Measurements from ENCODE around the gene RAB4A.
A peak's percentile ranks its signal among the peaks of the same experiment; 100 is the strongest.

RAB4A gene

GRCh38 chr1:229302740-229303139, 31.8 kb downstream of the RAB4A start:
- Histone ChIP-seq H3K36me3 (ENCODE audit: control insufficient read depth in 2 of 2, insufficient read depth in 1 of 2, low read length in 2 of 2) (peaks cover 39 to 64% of the 10 kb centered on the region in 2 experiments), H3K9me3 (ENCODE audit: control insufficient read depth, insufficient read depth, low read depth, low read length) (no peaks in the 10 kb centered on the region), H3K4me1 (ENCODE audit: control insufficient read depth, insufficient read depth, low read length) (no peaks in the 10 kb centered on the region), H3K27ac (ENCODE audit: extremely low read depth, low read depth, low read length) (no peak overlapping the region), H3K4me3 (ENCODE audit: low read depth, low read length) (no peak overlapping the region)
- ChIA-PET POLR2A (interaction anchor here (1.4 kb wide), 1 partner anchor 39 kb away, joined by 3 read pairs; no protein-coding TSS in a partner anchor), CTCF (interaction anchor here (0.6 kb wide), 1 partner anchor 384 kb away, joined by 3 read pairs; no protein-coding TSS in a partner anchor)
- TF ChIP-seq ZNF518A (tag by site-specific recombination; conservative IDR thresholded peaks at IDR 0.05; ENCODE audit: low read depth) (no peak), ZNF223 (tag by site-specific recombination; IDR thresholded peaks at IDR 0.05) (no peak), OVOL3 (tag by site-specific recombination; IDR thresholded peaks at IDR 0.05) (no peak), ZNF391 (tag by site-specific recombination; IDR thresholded peaks at IDR 0.05; ENCODE audit: borderline replicate concordance, low read depth) (no peak), ZNF837 (tag by site-specific recombination; IDR thresholded peaks at IDR 0.05) (no peak), ZNF239 (tag by site-specific recombination; IDR thresholded peaks at IDR 0.05) (no peak), YY2 (tag by site-specific recombination; IDR thresholded peaks at IDR 0.05) (no peak), ZFP41 (tag by site-specific recombination; IDR thresholded peaks at IDR 0.05; ENCODE audit: borderline replicate concordance) (no peak), ZIC2 (tag by site-specific recombination; IDR thresholded peaks at IDR 0.05) (no peak), ZNF596 (tag by site-specific recombination; IDR thresholded peaks at IDR 0.05) (no peak), ZBTB26 (tag by site-specific recombination; optimal IDR thresholded peaks at IDR 0.05) (no peak), ZNF37A (tag by site-specific recombination; IDR thresholded peaks at IDR 0.05) (no peak), ZNF24 (tag by site-specific recombination; IDR thresholded peaks at IDR 0.05) (no peak), ZNF707 (tag by site-specific recombination; IDR thresholded peaks at IDR 0.05) (no peak)

GRCh38 chr1:229303855-229304254, 32.9 kb downstream of the RAB4A start:
- Histone ChIP-seq H3K9me3 (ENCODE audit: control insufficient read depth, insufficient read depth, low read depth, low read length) (no peaks in the 10 kb centered on the region), H3K36me3 (ENCODE audit: control insufficient read depth in 2 of 2, insufficient read depth in 1 of 2, low read length in 2 of 2) (peaks cover 39 to 67% of the 10 kb centered on the region in 2 experiments), H3K27ac (ENCODE audit: extremely low read depth, low read depth, low read length) (no peak overlapping the region), H3K4me1 (ENCODE audit: control insufficient read depth, insufficient read depth, low read length) (no peaks in the 10 kb centered on the region), H3K4me3 (ENCODE audit: low read depth, low read length) (no peak overlapping the region)
- ChIA-PET POLR2A (interaction anchor here (1.4 kb wide), 1 partner anchor 38 kb away, joined by 3 read pairs; no protein-coding TSS in a partner anchor), CTCF (interaction anchor here (0.6 kb wide), 1 partner anchor 718 kb away, joined by 4 read pairs; no protein-coding TSS in a partner anchor)
- TF ChIP-seq FEZF1 (tag by site-specific recombination; IDR thresholded peaks at IDR 0.05), result no peak

- no peak overlapping the region for H3K4me3 ChIP-seq (ENCODE audit: low read depth, low read length)
- POLR2A ChIA-PET, result no interaction called here
- peaks cover 32 to 56% of the 10 kb centered on the region in 2 experiments for H3K36me3 ChIP-seq (ENCODE audit: control insufficient read depth in 2 of 2, insufficient read depth in 1 of 2, low read length in 2 of 2)
- no peaks in the 10 kb centered on the region for H3K9me3 ChIP-seq (ENCODE audit: control insufficient read depth, insufficient read depth, low read depth, low read length)
- CTCF ChIA-PET, result interaction anchor here (0.6 to 1.2 kb wide), 2 partner anchors 9 to 327 kb away, joined by 3 read pairs; no protein-coding TSS in a partner anchor
- peak; percentile 53; the same call in 1 of the 2 replicates for TF ChIP-seq PRDM6 (tag by site-specific recombination; IDR thresholded peaks at IDR 0.05)
- TF ChIP-seq ZNF404 (tag by site-specific recombination; IDR thresholded peaks at IDR 0.05), result no peak
- TF ChIP-seq BCL6B (tag by site-specific recombination; IDR thresholded peaks at IDR 0.05), result peak; percentile 67; the same call in 1 of the 2 replicates
- H3K4me1 ChIP-seq (ENCODE audit: control insufficient read depth, insufficient read depth, low read length), result no peaks in the 10 kb centered on the region
- no peak overlapping the region for H3K27ac ChIP-seq (ENCODE audit: extremely low read depth, low read depth, low read length)
Observed at GRCh38 chr1:229305392-229305791, 34.5 kb downstream of the RAB4A start.

Data from HEK293 (cell line).